Endometrium (tissue), 2 donors: ENCODE data around the gene RASA4B.
"Not testable (repeated sequence)": the region's sequence is repeated elsewhere in the genome, so short reads cannot be mapped to it uniquely, and the experiment has no call there.

Experiments used
- FAIRE-seq: peaks from 2 replicates; lab custom pipeline; 2012; peaks lifted over from hg19 to GRCh38; lab: Jason Lieb, UNC
- donor health status: control.
- donor health status: control.

Gene RASA4B

GRCh38 chr7:102517550-102518147 lies at the start of gene RASA4B:
TSS of gene RASA4B (minus strand) at chr7:102517777. CDS start at chr7:102517710, 67 bp downstream.
- not testable (repeated sequence) for FAIRE-seq

GRCh38 chr7:102550808-102551422 lies 33.3 kb upstream of the RASA4B start, which contains the start of gene SPDYE2:
TSS of gene SPDYE2 (plus strand) at chr7:102551226. CDS start at chr7:102553256, 2,030 bp downstream.
- not testable (repeated sequence) for FAIRE-seq

GRCh38 chr7:102546353-102546752 lies 28.8 kb upstream of the RASA4B start:
- not testable (repeated sequence) for FAIRE-seq

GRCh38 chr7:102545288-102545687 lies 27.7 kb upstream of the RASA4B start:
- FAIRE-seq = not testable (repeated sequence)

- FAIRE-seq = not testable (repeated sequence)
Observed at GRCh38 chr7:102544372-102544771, 26.8 kb upstream of the RASA4B start.

- not testable (repeated sequence) for FAIRE-seq
Observed at GRCh38 chr7:102543596-102543995, 26.0 kb upstream of the RASA4B start, which contains the start of gene UPK3BL2. TSS of gene UPK3BL2 (minus strand) at chr7:102543696. CDS start at chr7:102543636, 60 bp downstream.

GRCh38 chr7:102542771-102543170 lies 25.2 kb upstream of the RASA4B start:
- not testable (repeated sequence) for FAIRE-seq

- FAIRE-seq = not testable (repeated sequence)
Observed at GRCh38 chr7:102542083-102542482, 24.5 kb upstream of the RASA4B start.

- not testable (repeated sequence) for FAIRE-seq
Observed at GRCh38 chr7:102540604-102541003, 23.0 kb upstream of the RASA4B start.

- FAIRE-seq = not testable (repeated sequence)
Observed at GRCh38 chr7:102535062-102535615, 17.6 kb upstream of the RASA4B start.

- not testable (repeated sequence) for FAIRE-seq
Observed at GRCh38 chr7:102532127-102532526, 14.6 kb upstream of the RASA4B start.

GRCh38 chr7:102531583-102531982 lies 14.0 kb upstream of the RASA4B start:
- FAIRE-seq = not testable (repeated sequence)

GRCh38 chr7:102527822-102528793 lies 10.5 kb upstream of the RASA4B start:
- not testable (repeated sequence) for FAIRE-seq

- not testable (repeated sequence) for FAIRE-seq
Observed at GRCh38 chr7:102527182-102527581, 9.6 kb upstream of the RASA4B start.

- not testable (repeated sequence) for FAIRE-seq
Observed at GRCh38 chr7:102524803-102525202, 7.2 kb upstream of the RASA4B start.

- FAIRE-seq = not testable (repeated sequence)
Observed at GRCh38 chr7:102520797-102521196, 3.2 kb upstream of the RASA4B start.

GRCh38 chr7:102516951-102517350 lies 626 bp downstream of the RASA4B start:
- not testable (repeated sequence) for FAIRE-seq

GRCh38 chr7:102515889-102516288 lies 1.7 kb downstream of the RASA4B start:
- not testable (repeated sequence) for FAIRE-seq

- FAIRE-seq = not testable (repeated sequence)
Observed at GRCh38 chr7:102514881-102515721, 2.5 kb downstream of the RASA4B start.

GRCh38 chr7:102512642-102513221 lies 4.8 kb downstream of the RASA4B start:
- FAIRE-seq = not testable (repeated sequence)
